IMR-90 (cell line): ENCODE data around the gene PGF. TPM values are rescaled to one million over a fixed set of nuclear protein-coding genes. Genes with fewer than 3 reads are reported as not detected.

Source experiments
- ATAC-seq: fragments of 200-7000 bp; cut with Tn5 transposase; 2 replicates; pipeline ENCODE4 v1.9.1; 2020; ENCODE audit warnings: low read depth, mild to moderate bottlenecking, moderate library complexity
- BruUV-seq: library from RNA; stranded (reverse); fragments of 400-500 nt; replicated peaks from 2 replicates; lab custom pipeline; 2021; lab: Mats Ljungman, UMichigan
- CTCF ChIA-PET: fragments of 300-600 bp; formaldehyde crosslinking; extraction: SDS; loops from one replicate; lab custom pipeline; 2021; ENCODE audit warnings: antibody characterized with exemption; lab: Yijun Ruan, JAX
- POLR2A ChIA-PET: fragments of 300-600 bp; sonication (Branson Sonifier 250); formaldehyde crosslinking; loops from one replicate; lab custom pipeline; 2022; ENCODE audit warnings: antibody characterized with exemption; ENCODE audit not compliant: unreplicated experiment; lab: Charles Lee
- DNase-seq: peaks from one replicate; pipeline ENCODE4 v3.0.0; 2013
- H2AFZ ChIP-seq: replicated peaks from 2 replicates; pipeline ENCODE3; 2013; ENCODE audit warnings: low read length, mild to moderate bottlenecking; ENCODE audit not compliant: poor library complexity
- H2AK5ac ChIP-seq: 2 replicates; pipeline ENCODE4 v1.6.1; 2013; ENCODE audit warnings: low read depth, low read length, inconsistent platforms
- H2AK9ac ChIP-seq: replicated peaks from 2 replicates; pipeline ENCODE3; 2013; ENCODE audit warnings: mild to moderate bottlenecking, low read depth, low read length, moderate library complexity; ENCODE audit not compliant: poor library complexity
- H2BK120ac ChIP-seq: 2 replicates; pipeline ENCODE4 v1.6.1; 2013; ENCODE audit warnings: low read depth, low read length, inconsistent platforms
- H2BK15ac ChIP-seq: 3 replicates; pipeline ENCODE4 v1.6.1; 2013; ENCODE audit warnings: low read depth, low read length, inconsistent platforms
- H2BK20ac ChIP-seq: 2 replicates; pipeline ENCODE4 v1.6.1; 2013; ENCODE audit warnings: low read depth, mild to moderate bottlenecking, inconsistent platforms, low read length, moderate library complexity
- H2BK5ac ChIP-seq: 2 replicates; pipeline ENCODE4 v1.6.1; 2013; ENCODE audit warnings: mild to moderate bottlenecking, low read depth, low read length, inconsistent platforms; ENCODE audit not compliant: poor library complexity, severe bottlenecking
- H3K14ac ChIP-seq: replicated peaks from 2 replicates; pipeline ENCODE4 v1.6.1; 2013; ENCODE audit warnings: low read depth, low read length, inconsistent platforms
- H3K18ac ChIP-seq: 2 replicates; pipeline ENCODE4 v1.6.1; 2013; ENCODE audit warnings: low read depth, low read length, control low read depth
- H3K23ac ChIP-seq: 2 replicates; pipeline ENCODE4 v1.6.1; 2013; ENCODE audit warnings: low read depth, low read length, inconsistent platforms
- H3K27ac ChIP-seq: 2 replicates; pipeline ENCODE4 v1.5.1; 2013; ENCODE audit warnings: mild to moderate bottlenecking, control low read depth, low read length; ENCODE audit not compliant: insufficient read depth
- H3K27me3 ChIP-seq: 2 replicates; pipeline ENCODE4 v1.6.1; 2013; ENCODE audit warnings: low read length; ENCODE audit not compliant: control insufficient read depth, insufficient read depth
- H3K36me3 ChIP-seq: 2 replicates; pipeline ENCODE4 v1.6.1; 2013; ENCODE audit warnings: low read length, mixed read lengths; ENCODE audit not compliant: control insufficient read depth, insufficient read depth
- H3K4ac ChIP-seq: 2 replicates; pipeline ENCODE4 v1.6.1; 2013; ENCODE audit warnings: low read depth, low read length, inconsistent platforms
- H3K4me1 ChIP-seq: 2 replicates; pipeline ENCODE4 v1.6.1; 2013; ENCODE audit warnings: low read length, mixed read lengths; ENCODE audit not compliant: control insufficient read depth, insufficient read depth
- H3K4me2 ChIP-seq: 2 replicates; pipeline ENCODE4 v1.6.1; 2013; ENCODE audit warnings: low read depth, mild to moderate bottlenecking, control low read depth, low read length, moderate library complexity
- H3K4me3 ChIP-seq: 2 replicates; pipeline ENCODE4 v1.5.1; 2013; ENCODE audit warnings: low read depth, mild to moderate bottlenecking, control low read depth, low read length, moderate library complexity; ENCODE audit not compliant: insufficient read depth
- H3K56ac ChIP-seq: 2 replicates; pipeline ENCODE4 v1.6.1; 2013; ENCODE audit warnings: low read length, inconsistent platforms; ENCODE audit not compliant: insufficient read depth; ENCODE audit errors: extremely low read depth
- H3K79me1 ChIP-seq, 2 experiments: 2 replicates each; pipeline ENCODE4 v1.6.1; 2013; ENCODE audit warnings: low read length in 2 of 2, inconsistent platforms in 1 of 2, low read depth in 1 of 2
- H3K9ac ChIP-seq: 2 replicates; pipeline ENCODE4 v1.6.1; 2013; ENCODE audit warnings: low read depth, low read length, control low read depth
- H3K9me1 ChIP-seq: 2 replicates; pipeline ENCODE4 v1.6.1; 2013; ENCODE audit warnings: low read length, inconsistent platforms; ENCODE audit not compliant: insufficient read depth
- H3K9me3 ChIP-seq: 2 replicates; pipeline ENCODE4 v1.6.1; 2013; ENCODE audit warnings: low read length; ENCODE audit not compliant: control insufficient read depth, insufficient read depth
- H4K20me1 ChIP-seq: 2 replicates; pipeline ENCODE4 v1.6.1; 2013; ENCODE audit warnings: low read length, inconsistent platforms; ENCODE audit not compliant: insufficient read depth
- H4K5ac ChIP-seq: 2 replicates; pipeline ENCODE4 v1.6.1; 2013; ENCODE audit warnings: mild to moderate bottlenecking, low read depth, low read length, control low read depth
- H4K8ac ChIP-seq, 2 experiments: 2 replicates each; pipeline ENCODE4 v1.6.1; 2013; ENCODE audit warnings: low read depth in 2 of 2, low read length in 2 of 2, control low read depth in 1 of 2, inconsistent platforms in 1 of 2
- H4K91ac ChIP-seq: 2 replicates; pipeline ENCODE4 v1.6.1; 2013; ENCODE audit warnings: low read depth, low read length, inconsistent platforms; ENCODE audit not compliant: insufficient read depth
- BHLHE40 ChIP-seq: fragments of 150-350 bp; IDR thresholded peaks from 2 replicates; pipeline ENCODE4 v1.6.1; 2016; ENCODE audit warnings: mild to moderate bottlenecking, low read depth, low read length
- CEBPB ChIP-seq: IDR thresholded peaks from 2 replicates; pipeline ENCODE4 v1.6.1; 2012; ENCODE audit warnings: low read depth, low read length, improper control_type of control experiment
- CHD1 ChIP-seq: IDR thresholded peaks from 2 replicates; pipeline ENCODE4 v1.6.1; 2012; ENCODE audit warnings: low read depth, low read length, improper control_type of control experiment
- CTCF ChIP-seq: conservative IDR thresholded peaks from 2 replicates; pipeline ENCODE4 v1.5.1; 2012; ENCODE audit warnings: mild to moderate bottlenecking, low read depth, low read length, improper control_type of control experiment
- ELK1 ChIP-seq: fragments of 150-350 bp; IDR thresholded peaks from 2 replicates; pipeline ENCODE4 v1.6.1; 2016; ENCODE audit warnings: low read depth, mild to moderate bottlenecking, low read length, moderate library complexity, borderline replicate concordance
- FOS ChIP-seq: fragments of 150-350 bp; IDR thresholded peaks from 2 replicates; pipeline ENCODE4 v1.6.1; 2016; ENCODE audit warnings: low read depth, low read length
- MAFK ChIP-seq: IDR thresholded peaks from 2 replicates; pipeline ENCODE4 v1.6.1; 2012; ENCODE audit warnings: low read depth, low read length, improper control_type of control experiment
- MAZ ChIP-seq: IDR thresholded peaks from 2 replicates; pipeline ENCODE4 v1.6.1; 2012; ENCODE audit warnings: low read depth, mild to moderate bottlenecking, low read length, improper control_type of control experiment, moderate library complexity, borderline replicate concordance
- MXI1 ChIP-seq: IDR thresholded peaks from 2 replicates; pipeline ENCODE4 v1.6.1; 2012; ENCODE audit warnings: low read depth, mild to moderate bottlenecking, low read length, moderate library complexity, borderline replicate concordance
- NFE2L2 ChIP-seq: fragments of 150-350 bp; IDR thresholded peaks from 2 replicates; pipeline ENCODE4 v1.6.1; 2016; ENCODE audit warnings: low read depth, mild to moderate bottlenecking, low read length
- POLR2A ChIP-seq: IDR thresholded peaks from 2 replicates; pipeline ENCODE4 v1.6.1; 2012; ENCODE audit warnings: mild to moderate bottlenecking, low read depth, low read length
- RAD21 ChIP-seq: IDR thresholded peaks from 2 replicates; pipeline ENCODE4 v1.6.1; 2012; ENCODE audit warnings: low read length, improper control_type of control experiment
- RCOR1 ChIP-seq: IDR thresholded peaks from 2 replicates; pipeline ENCODE4 v1.6.1; 2012; ENCODE audit warnings: mild to moderate bottlenecking, low read length, improper control_type of control experiment; ENCODE audit not compliant: insufficient replicate concordance
- RFX5 ChIP-seq: IDR thresholded peaks from 2 replicates; pipeline ENCODE4 v1.8.0; 2012; ENCODE audit warnings: low read depth, mild to moderate bottlenecking, low read length, moderate library complexity
- SMC3 ChIP-seq: fragments of 150-350 bp; IDR thresholded peaks from 2 replicates; pipeline ENCODE4 v1.6.1; 2016; ENCODE audit warnings: low read depth, mild to moderate bottlenecking, antibody characterized with exemption, low read length, moderate library complexity
- USF2 ChIP-seq: fragments of 150-350 bp; IDR thresholded peaks from 2 replicates; pipeline ENCODE4 v1.6.1; 2017; ENCODE audit warnings: mild to moderate bottlenecking, antibody characterized with exemption, low read length, low read depth
- WGBS, 2 experiments: methylation state at CpG; one replicate each; pipeline versions ENCODE4 v1.1.5 to v1.1.7; 2013; ENCODE audit warnings: missing lambda C conversion rate in 2 of 2; ENCODE audit not compliant: insufficient read length in 1 of 2; ENCODE audit errors: extremely low coverage in 2 of 2; 5-methylcytosine and 5-hydroxymethylcytosine counted together
- dilution Hi-C: fragments of 300-500 bp; cut with HindIII; formaldehyde crosslinking; loops from one replicate; pipeline ENCODE4 v1.14.3; 2018; ENCODE audit warnings: low sequenced_read_pairs; ENCODE audit not compliant: unreplicated experiment
- in situ Hi-C: fragments of 300-500 bp; cut with MboI; formaldehyde crosslinking; loops from 3 replicates; pipeline ENCODE4 v1.14.3; 2019; ENCODE audit warnings: low sequenced_read_pairs, inconsistent platforms, mixed read lengths
- intact Hi-C: fragments of 100-400 bp; cut with micrococcal nuclease; formaldehyde crosslinking; loops from 2 replicates; pipeline ENCODE4 v1.10.0; 2022
- polyA plus RNA-seq, 3 experiments: library from polyadenylated mRNA; depleted of rRNA; stranded (reverse); fragments of >200 nt; gene quantifications; 2 replicates each; pipeline ENCODE4 v1.2.3, GENCODE V29; 2012; ENCODE audit warnings: low replicate concordance in 1 of 3
- total RNA-seq: library from RNA; depleted of rRNA; stranded (reverse); fragments of >200 nt; gene quantifications from 2 replicates; pipeline ENCODE4 v1.2.3, GENCODE V29; 2012

The PGF gene
- total and polyA plus RNA-seq, 2 of the 4 experiments (the other 2 are of a cell fraction): 0.36 to 0.39 TPM

- Histone ChIP-seq H4K8ac (no peak overlapping the region), H2AK9ac (no peak overlapping the region), H2AFZ (no peak overlapping the region), H3K4ac (no peak overlapping the region), H3K4me2 (no peak overlapping the region), H3K27me3 (no peaks in the 10 kb centered on the region), H2BK20ac (no peak overlapping the region), H3K4me3 (no peak overlapping the region), H4K20me1 (peaks cover 8% of the 10 kb centered on the region; the same call in 1 of the 2 replicates), H3K79me1 (peaks cover 31 to 33% of the 10 kb centered on the region in 2 experiments), H2BK120ac (no peak overlapping the region), H3K14ac (no peak overlapping the region), H3K4me1 (no peaks in the 10 kb centered on the region), H3K9me1 (no peaks in the 10 kb centered on the region), H3K27ac (no peak overlapping the region), H4K5ac (no peak overlapping the region), H2BK5ac (no peak overlapping the region), H4K91ac (no peak overlapping the region), H3K18ac (no peak overlapping the region), H3K36me3 (peaks cover 79% of the 10 kb centered on the region), H3K9me3 (no peaks in the 10 kb centered on the region), H2AK5ac (no peak overlapping the region), H3K56ac (no peak overlapping the region), H3K23ac (no peak overlapping the region), H3K9ac (no peak overlapping the region), H2BK15ac (no peak overlapping the region)
- dilution Hi-C loops (no loop called here), in situ Hi-C loops (no loop called here), intact Hi-C loops (no loop called here)
- no peak for ATAC-seq
- TF ChIP-seq FOS (no peak), NFE2L2 (no peak), RFX5 (no peak), BHLHE40 (no peak), CTCF (no peak), MAZ (no peak), ELK1 (no peak), CHD1 (no peak), POLR2A (no peak), MAFK (no peak), USF2 (no peak), RCOR1 (no peak), RAD21 (no peak), SMC3 (no peak), MXI1 (no peak), CEBPB (no peak)
- no TSS peak for BruUV-seq
- POLR2A ChIA-PET: interaction anchor here (0.6 kb wide), 1 partner anchor 116 kb away, joined by 9 read pairs; no protein-coding TSS in a partner anchor
- CTCF ChIA-PET: interaction anchor here (1.1 kb wide), 1 partner anchor 9 kb away, joined by 3 read pairs; no protein-coding TSS in a partner anchor
- no CpG with 5 or more reads among the region's 4 CpGs for WGBS, 2 experiments
- no peak for DNase-seq
Measured at GRCh38 chr14:74897642-74898041, 57.8 kb downstream of the PGF start.
